DND-41 (cell line): Measurements from ENCODE around the gene STARD10.

Source experiments
- ATAC-seq: fragments of 200-7000 bp; cut with Tn5 transposase; 3 replicates; pipeline ENCODE4 v1.9.1; 2021; ENCODE audit warnings: low read depth; ENCODE audit not compliant: insufficient read depth
- DNase-seq: peaks from one replicate; pipeline ENCODE4 v3.0.0-alpha.2; 2020
- H2AFZ ChIP-seq: 2 replicates; pipeline ENCODE4 v1.6.0; 2012; ENCODE audit warnings: low read depth, low read length
- H3K27ac ChIP-seq: 2 replicates; pipeline ENCODE4 v1.5.1; 2012; ENCODE audit warnings: low read length, inconsistent platforms
- H3K27me3 ChIP-seq: fragments of 200-600 bp; sonication (generic); 2 replicates; pipeline ENCODE4 v1.6.0; 2012; ENCODE audit warnings: low read length, mild to moderate bottlenecking, inconsistent platforms; ENCODE audit not compliant: insufficient read depth, poor library complexity
- H3K36me3 ChIP-seq: 2 replicates; pipeline ENCODE4 v1.5.1; 2012; ENCODE audit warnings: low read length, inconsistent platforms; ENCODE audit not compliant: insufficient read depth
- H3K4me1 ChIP-seq: 2 replicates; pipeline ENCODE4 v1.5.1; 2012; ENCODE audit warnings: mild to moderate bottlenecking, low read length; ENCODE audit not compliant: insufficient read depth
- H3K4me2 ChIP-seq: 2 replicates; pipeline ENCODE4 v1.6.0; 2012; ENCODE audit warnings: mild to moderate bottlenecking, moderate library complexity, low read length, inconsistent platforms; ENCODE audit not compliant: insufficient read depth
- H3K4me3 ChIP-seq, 2 experiments: fragments of 200-600 bp in 1 of 2; shearing (Covaris generic) in 1 of 2; 2 replicates each; pipeline ENCODE4 v1.5.1; 2012 to 2016; ENCODE audit warnings: inconsistent platforms in 2 of 2, low read length in 2 of 2, mild to moderate bottlenecking in 2 of 2, low read depth in 1 of 2, moderate library complexity in 1 of 2
- H3K79me2 ChIP-seq: 2 replicates; pipeline ENCODE4 v1.6.0; 2012; ENCODE audit warnings: low read length, inconsistent platforms; ENCODE audit not compliant: insufficient read depth
- H3K9ac ChIP-seq: 2 replicates; pipeline ENCODE4 v1.6.0; 2012; ENCODE audit warnings: low read depth, mild to moderate bottlenecking, inconsistent platforms, low read length, moderate library complexity
- H3K9me3 ChIP-seq: 2 replicates; pipeline ENCODE4 v1.5.1; 2012; ENCODE audit warnings: low read length, moderate library complexity, mild to moderate bottlenecking, inconsistent platforms; ENCODE audit not compliant: insufficient read depth, severe bottlenecking
- H4K20me1 ChIP-seq: 2 replicates; pipeline ENCODE4 v1.6.0; 2012; ENCODE audit warnings: low read length; ENCODE audit not compliant: insufficient read depth
- CTCF ChIP-seq: IDR thresholded peaks from 2 replicates; pipeline ENCODE4 v1.5.1; 2012; ENCODE audit warnings: borderline replicate concordance, low read length, moderate library complexity, mild to moderate bottlenecking; ENCODE audit not compliant: poor library complexity, severe bottlenecking; ENCODE audit errors: extremely low read depth
- EZH2 ChIP-seq: IDR thresholded peaks from 3 replicates; pipeline ENCODE4 v1.6.1; 2012; ENCODE audit warnings: borderline replicate concordance, low read depth, mild to moderate bottlenecking, moderate library complexity, low read length, inconsistent platforms; ENCODE audit not compliant: severe bottlenecking

STARD10 gene

GRCh38 chr11:72753341-72754148, 40.3 kb downstream of the STARD10 start:
- TF ChIP-seq EZH2 (no peak), CTCF (no peak)
- peaks cover 34% of the 10 kb centered on the region for H3K79me2 ChIP-seq
- no peak overlapping the region for H3K4me3 ChIP-seq
- no peaks in the 10 kb centered on the region for H3K9me3 ChIP-seq
- H4K20me1 ChIP-seq, result peaks cover 6% of the 10 kb centered on the region; the same call in 1 of the 2 replicates
- no peaks in the 10 kb centered on the region for H3K36me3 ChIP-seq
- no peaks in the 10 kb centered on the region for H3K27me3 ChIP-seq
- peaks cover 28% of the 10 kb centered on the region for H3K4me1 ChIP-seq
- no peak overlapping the region for H3K9ac ChIP-seq
- H3K27ac ChIP-seq, result no peak overlapping the region
- peak overlapping the region; percentile 81; the same call in 1 of the 2 replicates for H3K4me2 ChIP-seq
- H2AFZ ChIP-seq, result no peak overlapping the region
- ATAC-seq (no peak), DNase-seq (no peak)

DNA sequence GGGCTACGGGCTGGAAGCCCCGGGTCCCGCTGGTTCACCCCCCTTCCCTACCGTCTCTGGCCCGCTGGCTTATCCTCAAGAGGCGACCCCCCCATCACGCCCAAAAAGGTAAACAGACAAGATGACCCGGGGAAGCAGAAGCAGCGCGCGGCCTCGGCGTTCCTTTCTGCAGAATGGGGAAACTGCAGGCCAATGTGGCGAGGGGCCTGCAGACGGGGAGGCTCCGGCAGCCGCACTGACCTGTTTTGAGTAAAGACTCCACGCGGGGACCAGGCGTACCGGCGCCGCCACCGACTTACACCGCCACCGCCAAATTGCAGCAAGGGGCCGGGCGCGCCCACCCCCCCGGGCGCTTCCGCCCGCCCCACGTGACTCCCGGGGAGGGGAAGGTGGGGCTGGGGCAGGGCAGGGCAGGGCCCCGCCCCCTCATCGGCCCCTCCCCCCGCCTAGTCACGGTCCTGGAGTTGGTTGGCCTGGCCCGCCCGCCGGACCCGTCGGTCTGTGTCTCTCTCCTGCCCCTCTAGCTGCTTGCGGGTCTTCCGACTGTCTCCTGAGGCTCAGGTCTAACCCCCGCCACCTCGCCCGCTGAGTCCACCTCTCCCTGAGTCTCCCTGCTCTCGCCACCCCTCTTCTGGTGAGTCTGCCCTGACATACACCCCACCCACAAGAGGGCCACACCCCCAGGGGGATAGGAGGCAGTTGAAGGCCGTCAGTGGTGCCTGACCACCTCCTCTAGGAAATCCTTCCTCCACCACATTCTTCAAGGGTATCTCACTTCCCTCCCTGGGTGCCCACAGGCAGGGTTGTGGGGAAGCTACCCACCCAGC, 41.5 kb downstream of the STARD10 start, which contains the start of gene ARAP1:
ARAP1 (minus strand) TSS at position 321 of the 827 bp plus-strand sequence. CDS start 25,280 bp downstream, outside the sequence.
- Histone ChIP-seq H3K79me2 (peaks cover 42% of the 10 kb centered on the region), H3K36me3 (no peaks in the 10 kb centered on the region), H3K4me3 (peak within 1 kb of the TSS; percentile 58 to 83; a peak in 3 of 4 replicates), H3K4me1 (peaks cover 32% of the 10 kb centered on the region), H3K9ac (peak within 1 kb of the TSS; percentile 75), H3K9me3 (no peaks in the 10 kb centered on the region), H2AFZ (peak within 1 kb of the TSS; percentile 79), H3K27me3 (no peaks in the 10 kb centered on the region), H3K4me2 (peak within 1 kb of the TSS; percentile 81), H4K20me1 (peaks cover 12% of the 10 kb centered on the region; the same call in 1 of the 2 replicates), H3K27ac (peak within 1 kb of the TSS; percentile 79)
- TF ChIP-seq EZH2 (no peak), CTCF (no peak)
- peak; percentile 84 for DNase-seq
- peak; percentile 84 for ATAC-seq

DNA sequence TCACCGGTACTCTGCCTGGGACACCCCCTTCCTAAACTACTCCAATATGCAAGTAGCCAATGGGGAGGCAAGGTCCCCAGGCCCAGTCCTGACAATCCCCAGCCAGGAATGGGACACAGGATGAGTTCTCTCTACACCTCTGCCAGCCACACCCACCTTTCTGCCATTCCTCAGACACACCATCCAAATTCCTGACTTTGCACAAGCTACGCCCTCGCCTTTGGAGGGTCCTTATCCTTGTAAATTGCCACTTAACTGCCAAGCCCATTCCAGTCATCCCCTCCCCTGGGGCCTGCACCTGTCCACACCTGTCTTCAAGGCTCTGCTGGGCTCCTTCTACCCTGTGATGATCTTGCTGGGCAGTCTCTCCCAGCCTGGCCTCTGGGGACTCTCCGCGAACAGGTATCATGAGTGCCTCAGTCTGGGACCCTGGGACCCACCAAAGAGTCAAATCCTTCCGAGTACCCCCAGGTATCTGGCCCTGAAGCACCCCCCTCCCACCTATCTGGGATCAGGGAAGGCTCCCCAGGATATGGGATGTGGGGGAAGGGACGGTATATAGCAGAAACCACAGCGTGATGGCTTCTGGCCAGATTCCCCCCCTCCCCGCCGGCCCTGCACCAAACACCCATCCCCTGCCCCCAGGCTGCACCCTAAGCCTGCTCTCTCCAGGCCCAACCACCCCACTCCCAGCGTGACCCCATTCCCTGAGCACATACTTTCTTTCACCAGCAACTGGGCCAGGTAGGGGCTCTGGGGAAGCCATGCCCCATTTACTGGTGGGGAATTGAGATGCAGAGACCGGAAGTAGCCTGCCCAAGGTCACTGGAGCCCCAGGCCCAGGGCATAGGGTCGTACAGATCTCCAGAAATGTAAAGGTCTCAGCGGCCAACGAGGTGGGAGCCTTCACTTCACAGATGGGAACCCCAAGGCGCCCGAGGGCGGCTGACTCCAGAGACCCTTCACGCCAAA, 42.4 kb downstream of the STARD10 start:
- Histone ChIP-seq H4K20me1 (peaks cover 19% of the 10 kb centered on the region; the same call in 1 of the 2 replicates), H3K9me3 (no peaks in the 10 kb centered on the region), H2AFZ (peak overlapping the region; percentile 79), H3K36me3 (no peaks in the 10 kb centered on the region), H3K27ac (peak overlapping the region; percentile 79), H3K4me2 (peak overlapping the region; percentile 81), H3K79me2 (peaks cover 49% of the 10 kb centered on the region), H3K4me1 (peaks cover 35% of the 10 kb centered on the region), H3K9ac (peak overlapping the region; percentile 75), H3K4me3 (peak overlapping the region; percentile 58 to 83; a peak in 3 of 4 replicates), H3K27me3 (no peaks in the 10 kb centered on the region)
- TF ChIP-seq CTCF (no peak), EZH2 (no peak)
- peak; percentile 23 for ATAC-seq
- DNase-seq, result peak; percentile 28
